Activated CD4-positive, alpha-beta T cell treated with anti-CD3 and anti-CD28 coated beads, Interleukin-2, amount 10 ng/mL, durations not matched to agents 7 days and 5 days (primary cell): ENCODE measurements around the gene MBTD1. TPM values are rescaled to one million over a fixed set of nuclear protein-coding genes. Genes with fewer than 3 reads are reported as not detected.
A peak's percentile ranks its signal among the peaks of the same experiment; 100 is the strongest.

Experiments used
- CTCF ChIA-PET: fragments of 350-600 bp; sonication (Branson Sonifier 250); formaldehyde crosslinking; loops from one replicate; lab custom pipeline; 2021; ENCODE audit warnings: antibody characterized with exemption; lab: Charles Lee
- POLR2A ChIA-PET: fragments of 350-600 bp; sonication (Branson Sonifier 250); formaldehyde crosslinking; loops from one replicate; lab custom pipeline; 2021; ENCODE audit warnings: antibody characterized with exemption; lab: Charles Lee
- DNase-seq: peaks from one replicate; pipeline ENCODE4 v3.0.0-alpha.2; 2020
- H3K27ac Mint-ChIP-seq: one replicate; pipeline ENCODE4 v1.8.0; 2021; ENCODE audit warnings: mild to moderate bottlenecking, moderate library complexity, mixed read lengths
- H3K27me3 Mint-ChIP-seq: one replicate; pipeline ENCODE4 v1.8.0; 2021; ENCODE audit warnings: mixed read lengths
- H3K36me3 Mint-ChIP-seq: one replicate; pipeline ENCODE4 v1.8.0; 2021; ENCODE audit warnings: low read depth, mixed read lengths
- H3K4me1 Mint-ChIP-seq: one replicate; pipeline ENCODE4 v1.8.0; 2021; ENCODE audit warnings: mixed read lengths
- H3K4me3 Mint-ChIP-seq: one replicate; pipeline ENCODE4 v1.8.0; 2021; ENCODE audit warnings: mild to moderate bottlenecking, moderate library complexity, mixed read lengths
- H3K9me3 Mint-ChIP-seq: one replicate; pipeline ENCODE4 v1.8.0; 2021; ENCODE audit warnings: mixed read lengths
- total RNA-seq, 2 experiments: library from RNA; stranded (reverse); gene quantifications; one replicate each; pipeline ENCODE4 v1.2.3, GENCODE V29; 2021

Gene MBTD1
- total RNA-seq, 2 experiments from 2014 or later, result 13.8 to 14.5 TPM

DNA sequence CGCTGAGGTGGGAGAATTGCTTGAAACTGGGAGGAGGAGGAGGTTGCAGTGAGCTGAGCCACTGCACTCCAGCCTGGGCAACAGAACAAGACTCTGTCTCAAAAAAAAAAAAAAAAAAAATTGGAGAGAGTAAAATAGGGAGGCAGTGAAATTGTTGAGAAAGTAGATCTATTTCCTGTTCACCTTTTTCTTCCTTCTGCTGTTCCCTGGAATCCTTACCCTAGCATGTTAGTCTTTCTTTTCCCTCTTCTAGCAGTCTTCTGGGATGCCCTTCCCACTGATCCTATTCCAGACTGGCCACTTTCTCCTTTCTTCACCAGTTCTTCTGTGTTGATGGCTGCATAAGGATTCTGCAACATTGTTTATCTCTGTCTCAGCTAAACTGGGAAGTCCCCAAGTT, 90.5 kb downstream of the MBTD1 start:
- Mint-ChIP-seq H3K27me3 (no peaks in the 10 kb centered on the region), H3K27ac (no peak overlapping the region), H3K9me3 (no peaks in the 10 kb centered on the region), H3K4me3 (no peak overlapping the region), H3K36me3 (peaks cover 34% of the 10 kb centered on the region), H3K4me1 (peaks cover 36% of the 10 kb centered on the region)
- ChIA-PET POLR2A (no interaction called here), CTCF (interaction anchor here (0.6 kb wide), 1 partner anchor 900 kb away, joined by 3 read pairs; no protein-coding TSS in a partner anchor)
- DNase-seq, result no peak

- ChIA-PET POLR2A (no interaction called here), CTCF (interaction anchor here (1.2 to 1.3 kb wide), 2 partner anchors 13 to 14 kb away, joined by 3 to 4 read pairs; partner anchors contain the start of gene NME1)
- H3K4me3 Mint-ChIP-seq, result peak overlapping the region; percentile 73
- H3K27me3 Mint-ChIP-seq, result no peaks in the 10 kb centered on the region
- peak; percentile 64 for DNase-seq
- H3K4me1 Mint-ChIP-seq, result peaks cover 36% of the 10 kb centered on the region
- H3K27ac Mint-ChIP-seq, result peak overlapping the region; percentile 92
- H3K36me3 Mint-ChIP-seq, result peaks cover 40% of the 10 kb centered on the region
- H3K9me3 Mint-ChIP-seq, result no peaks in the 10 kb centered on the region
Observed at GRCh38 chr17:51166987-51167931, 92.6 kb downstream of the MBTD1 start.

- Mint-ChIP-seq H3K36me3 (peaks cover 48% of the 10 kb centered on the region), H3K9me3 (no peaks in the 10 kb centered on the region)
Observed at GRCh38 chr17:51166198-51166986, 93.5 kb downstream of the MBTD1 start, which contains the start of gene NME2. Gene NME2 (plus strand): TSS chr17:51166411. CDS start chr17:51166831, 420 bp downstream.

GRCh38 chr17:51165680-51166197, 94.1 kb downstream of the MBTD1 start:
- H3K27me3 Mint-ChIP-seq, result no peaks in the 10 kb centered on the region
- H3K4me1 Mint-ChIP-seq, result peaks cover 36% of the 10 kb centered on the region
- ChIA-PET POLR2A (interaction anchor here (1.7 kb wide), 1 partner anchor 12 kb away, joined by 4 read pairs; the partner anchor contains the start of gene NME1), CTCF (interaction anchor here (0.9 to 1.8 kb wide), 4 partner anchors 13 to 314 kb away, joined by 3 to 6 read pairs (median 3); partner anchors contain the start of gene NME1)
- H3K27ac Mint-ChIP-seq, result peak overlapping the region; percentile 100
- DNase-seq, result no peak
- H3K9me3 Mint-ChIP-seq, result no peaks in the 10 kb centered on the region
- peaks cover 49% of the 10 kb centered on the region for H3K36me3 Mint-ChIP-seq
- peak overlapping the region; percentile 90 for H3K4me3 Mint-ChIP-seq

More at GRCh38 chr17:51166198-51166986, 93.5 kb downstream of the MBTD1 start, which contains the start of gene NME2:
- Mint-ChIP-seq H3K27me3 (no peaks in the 10 kb centered on the region), H3K4me3 (peak within 1 kb of the TSS; percentile 90), H3K4me1 (peaks cover 36% of the 10 kb centered on the region), H3K27ac (peak within 1 kb of the TSS; percentile 100)
- ChIA-PET CTCF (interaction anchor here (0.9 to 1.2 kb wide), 3 partner anchors 14 to 314 kb away, joined by 3 read pairs; no protein-coding TSS in a partner anchor), POLR2A (interaction anchor here (1.7 kb wide), 1 partner anchor 13 kb away, joined by 4 read pairs; the partner anchor contains the start of gene NME1)
- peak; percentile 65 for DNase-seq

DNA sequence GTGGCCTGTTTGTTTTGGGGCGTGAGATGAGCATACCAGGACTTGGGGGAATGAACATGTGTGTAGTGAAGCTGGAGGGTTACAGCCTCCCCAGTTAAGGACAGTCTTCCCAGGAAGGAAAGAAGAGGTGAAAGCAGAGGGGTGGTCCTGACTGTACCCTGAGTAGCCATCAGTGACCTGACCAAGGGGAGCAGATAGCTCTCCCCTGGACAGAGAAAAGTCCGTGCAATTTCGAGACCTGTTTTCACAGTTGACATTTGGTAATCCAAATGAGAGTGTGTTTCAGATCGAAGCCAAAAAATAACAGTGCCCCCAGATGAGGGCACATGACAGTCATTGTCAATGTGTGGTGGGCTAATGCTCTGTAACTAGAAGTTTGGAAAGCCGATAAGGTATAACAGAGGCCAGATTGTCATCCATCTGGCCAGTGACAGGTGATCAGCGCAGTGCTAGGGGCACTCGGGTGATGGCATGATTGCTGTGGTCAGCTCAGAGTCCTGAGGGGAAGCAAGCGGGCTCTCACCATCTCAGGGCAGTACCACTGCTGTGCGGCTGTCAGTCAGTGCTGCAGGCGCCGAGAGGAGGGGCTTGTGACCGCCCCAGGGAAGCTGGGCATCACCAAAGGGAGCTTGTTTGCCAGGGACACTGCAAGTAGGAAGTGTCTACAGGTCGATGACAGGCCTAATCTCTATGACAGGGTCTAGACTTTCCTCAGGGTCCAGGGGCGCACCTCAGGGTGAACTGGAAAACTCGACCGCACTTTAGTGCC, 94.8 kb downstream of the MBTD1 start:
- H3K27ac Mint-ChIP-seq, result peak overlapping the region; percentile 100
- no peaks in the 10 kb centered on the region for H3K9me3 Mint-ChIP-seq
- no peaks in the 10 kb centered on the region for H3K27me3 Mint-ChIP-seq
- no peak for DNase-seq
- peaks cover 37% of the 10 kb centered on the region for H3K4me1 Mint-ChIP-seq
- ChIA-PET CTCF (interaction anchor here (1.1 to 1.8 kb wide), 3 partner anchors 10 to 313 kb away, joined by 3 to 6 read pairs (median 5); partner anchors contain the start of gene NME1), POLR2A (interaction anchor here (0.8 to 1.7 kb wide), 2 partner anchors 12 to 95 kb away, joined by 4 read pairs; partner anchors contain the start of genes NME1 and UTP18)
- peak overlapping the region; percentile 90 for H3K4me3 Mint-ChIP-seq
- peaks cover 53% of the 10 kb centered on the region for H3K36me3 Mint-ChIP-seq

DNA sequence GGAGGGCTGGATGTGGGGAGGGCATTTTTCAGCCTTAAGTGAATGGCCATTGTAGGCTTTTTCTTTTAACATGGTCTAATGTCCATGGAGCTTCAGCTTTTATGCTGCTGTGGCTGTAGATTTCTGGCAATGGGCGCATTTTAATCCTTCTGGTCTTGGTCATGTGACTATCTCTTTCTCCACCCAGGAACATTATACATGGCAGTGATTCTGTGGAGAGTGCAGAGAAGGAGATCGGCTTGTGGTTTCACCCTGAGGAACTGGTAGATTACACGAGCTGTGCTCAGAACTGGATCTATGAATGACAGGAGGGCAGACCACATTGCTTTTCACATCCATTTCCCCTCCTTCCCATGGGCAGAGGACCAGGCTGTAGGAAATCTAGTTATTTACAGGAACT, 98.3 kb downstream of the MBTD1 start:
- POLR2A ChIA-PET, result no interaction called here

GRCh38 chr17:51159604-51160003, 100.2 kb downstream of the MBTD1 start:
- H3K27ac Mint-ChIP-seq, result no peak overlapping the region
- H3K9me3 Mint-ChIP-seq, result no peaks in the 10 kb centered on the region
- no peak for DNase-seq
- H3K36me3 Mint-ChIP-seq, result peaks cover 56% of the 10 kb centered on the region
- POLR2A ChIA-PET, result no interaction called here
- H3K4me1 Mint-ChIP-seq, result peaks cover 7% of the 10 kb centered on the region
- H3K27me3 Mint-ChIP-seq, result no peaks in the 10 kb centered on the region
- CTCF ChIA-PET, result no interaction called here
- no peak overlapping the region for H3K4me3 Mint-ChIP-seq

More for the DNA sequence above, 98.3 kb downstream of the MBTD1 start:
- Mint-ChIP-seq H3K36me3 (peaks cover 56% of the 10 kb centered on the region), H3K27me3 (no peaks in the 10 kb centered on the region), H3K4me3 (no peak overlapping the region), H3K4me1 (peaks cover 20% of the 10 kb centered on the region), H3K9me3 (no peaks in the 10 kb centered on the region), H3K27ac (no peak overlapping the region)
- CTCF ChIA-PET, result interaction anchor here (1.1 to 1.8 kb wide), 2 partner anchors 8 to 13 kb away, joined by 4 to 14 read pairs; partner anchors contain the start of gene NME1
- no peak for DNase-seq

GRCh38 chr17:51155416-51155815, 104.4 kb downstream of the MBTD1 start:
- H3K27ac Mint-ChIP-seq, result no peak overlapping the region
- peaks cover 32% of the 10 kb centered on the region for H3K36me3 Mint-ChIP-seq
- H3K9me3 Mint-ChIP-seq, result no peaks in the 10 kb centered on the region
- peaks cover 7% of the 10 kb centered on the region for H3K4me1 Mint-ChIP-seq
- H3K27me3 Mint-ChIP-seq, result no peaks in the 10 kb centered on the region
- no peak for DNase-seq
- CTCF ChIA-PET, result interaction anchor here (1.7 kb wide), 1 partner anchor 9 kb away, joined by 5 read pairs; no protein-coding TSS in a partner anchor
- POLR2A ChIA-PET, result no interaction called here
- peak overlapping the region; percentile 20 for H3K4me3 Mint-ChIP-seq

DNA sequence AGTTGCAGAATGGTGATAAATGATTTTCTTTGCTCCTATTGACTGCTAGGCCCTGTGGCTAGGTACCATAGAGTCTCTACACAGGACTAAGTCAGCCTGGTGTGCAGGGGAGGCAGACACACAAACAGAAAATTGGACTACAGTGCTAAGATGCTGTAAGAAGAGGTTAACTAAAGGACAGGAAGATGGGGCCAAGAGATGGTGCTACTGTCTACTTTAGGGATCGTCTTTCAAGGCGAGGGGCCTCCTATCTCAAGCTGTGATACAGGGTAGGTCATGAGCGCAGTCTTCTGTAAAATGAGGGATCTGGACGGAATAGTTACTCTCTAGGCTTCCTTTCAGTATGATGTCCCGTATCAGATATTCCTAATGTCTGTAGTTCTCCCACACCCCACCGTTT, 105.7 kb downstream of the MBTD1 start:
- peak; percentile 20 for DNase-seq
- Mint-ChIP-seq H3K36me3 (peaks cover 23% of the 10 kb centered on the region), H3K9me3 (no peaks in the 10 kb centered on the region), H3K4me3 (no peak overlapping the region), H3K27ac (no peak overlapping the region), H3K27me3 (no peaks in the 10 kb centered on the region), H3K4me1 (peaks cover 3% of the 10 kb centered on the region)
- POLR2A ChIA-PET, result no interaction called here
- CTCF ChIA-PET, result interaction anchor here (1.6 to 2.3 kb wide), 3 partner anchors 8 to 105 kb away, joined by 5 to 14 read pairs (median 5); no protein-coding TSS in a partner anchor

- H3K27me3 Mint-ChIP-seq, result no peaks in the 10 kb centered on the region
- H3K4me3 Mint-ChIP-seq, result no peak within 1 kb of the TSS
- H3K36me3 Mint-ChIP-seq, result peaks cover 18% of the 10 kb centered on the region
- H3K4me1 Mint-ChIP-seq, result peaks cover 3% of the 10 kb centered on the region
- ChIA-PET POLR2A (interaction anchor here (0.7 to 1.2 kb wide), 4 partner anchors 12 to 151 kb away, joined by 3 to 4 read pairs (median 4); partner anchors contain the start of gene NME2), CTCF (interaction anchor here (0.6 to 2.3 kb wide), 33 partner anchors 9 to 390 kb away, joined by 3 to 15 read pairs (median 4); partner anchors contain the start of genes SPAG9 and TOB1)
- no peaks in the 10 kb centered on the region for H3K9me3 Mint-ChIP-seq
- H3K27ac Mint-ChIP-seq, result no peak within 1 kb of the TSS
- DNase-seq, result peak; percentile 98
Observed at GRCh38 chr17:51153210-51154072, 106.4 kb downstream of the MBTD1 start, which contains the start of gene NME1. Gene NME1 (plus strand): TSS chr17:51153559. CDS start chr17:51155655, 2,096 bp downstream.
